Fibroblast of lung (primary cell): ENCODE measurements around the gene IL17D. TPM values are rescaled to one million over a fixed set of nuclear protein-coding genes. Genes with fewer than 3 reads are reported as not detected.

Experiments used
- DNase-seq, 2 donors: peaks; one replicate each; pipeline versions ENCODE4 v3.0.0 to v3.0.0-alpha.2; 2010; ENCODE audit warnings: low read depth in 2 of 2
- H2AFZ ChIP-seq: 2 replicates; pipeline ENCODE4 v1.5.1; 2012; ENCODE audit warnings: low read length, control low read depth, inconsistent platforms
- H3K27ac ChIP-seq: 2 replicates; pipeline ENCODE4 v1.5.1; 2011; ENCODE audit warnings: low read length, control low read depth; ENCODE audit not compliant: insufficient read depth
- H3K27me3 ChIP-seq: 2 replicates; pipeline ENCODE4 v1.5.1; 2011; ENCODE audit warnings: mild to moderate bottlenecking, low read length; ENCODE audit not compliant: control insufficient read depth, insufficient read depth
- H3K36me3 ChIP-seq: 2 replicates; pipeline ENCODE4 v1.5.1; 2011; ENCODE audit warnings: low read length; ENCODE audit not compliant: control insufficient read depth, insufficient read depth
- H3K4me1 ChIP-seq: 2 replicates; pipeline ENCODE4 v1.5.1; 2011; ENCODE audit warnings: low read length; ENCODE audit not compliant: control insufficient read depth, insufficient read depth; ENCODE audit errors: extremely low read depth
- H3K4me2 ChIP-seq: 2 replicates; pipeline ENCODE4 v1.5.1; 2011; ENCODE audit warnings: low read length, control low read depth; ENCODE audit not compliant: insufficient read depth; ENCODE audit errors: extremely low read depth
- H3K4me3 ChIP-seq, 4 experiments: fragments of 200-600 bp in 1 of 4; sonication (generic) in 1 of 4; replicated peaks in 1 of 4; 2 replicates each; pipeline ENCODE4 v1.5.1; 2011 to 2016; ENCODE audit warnings: low read length in 4 of 4, low read depth in 3 of 4, mild to moderate bottlenecking in 3 of 4, control low read depth in 2 of 4, inconsistent platforms in 1 of 4, mixed read lengths in 1 of 4; ENCODE audit not compliant: insufficient read depth in 1 of 4; ENCODE audit errors: control extremely low read depth in 1 of 4
- H3K79me2 ChIP-seq: 2 replicates; pipeline ENCODE4 v1.5.1; 2012; ENCODE audit warnings: mild to moderate bottlenecking, low read length, inconsistent platforms; ENCODE audit not compliant: control insufficient read depth, insufficient read depth
- H3K9ac ChIP-seq: 2 replicates; pipeline ENCODE4 v1.5.1; 2011; ENCODE audit warnings: mild to moderate bottlenecking, low read length, control low read depth; ENCODE audit not compliant: insufficient read depth
- H3K9me3 ChIP-seq: 2 replicates; pipeline ENCODE4 v1.5.1; 2012; ENCODE audit warnings: low read depth, low read length; ENCODE audit not compliant: control insufficient read depth, insufficient read depth
- H4K20me1 ChIP-seq: 2 replicates; pipeline ENCODE4 v1.5.1; 2011; ENCODE audit warnings: low read length; ENCODE audit not compliant: control insufficient read depth, insufficient read depth; ENCODE audit errors: extremely low read depth
- EZH2 ChIP-seq: IDR thresholded peaks from 2 replicates; pipeline ENCODE4 v1.5.1; 2012; ENCODE audit warnings: low read length, control low read depth, mild to moderate bottlenecking; ENCODE audit errors: missing control alignments
- polyA plus RNA-seq, 2 donors: library from polyadenylated mRNA; depleted of rRNA in 1 of 2; stranded (reverse) in 1 of 2; unstranded in 1 of 2; fragments of >200 nt; gene quantifications; 2 replicates each; pipeline ENCODE4 v1.2.1, GENCODE V29; 2011 to 2012; ENCODE audit warnings: missing spikeins in 1 of 2
- total RNA-seq: library from RNA; depleted of rRNA; stranded (reverse); fragments of >200 nt; gene quantifications from 2 replicates; pipeline ENCODE4 v1.2.1, GENCODE V29; 2014
- TF ChIP-seq, protein P1 (sequence below), 2 donors: IDR thresholded peaks in 1 of 2; conservative IDR thresholded peaks in 1 of 2; 1 replicate in 1 of 2; 2 replicates in 1 of 2; pipeline ENCODE4 v1.5.1; 2011 to 2012; ENCODE audit warnings: low read length in 2 of 2, control low read depth in 1 of 2, inconsistent platforms in 1 of 2, low read depth in 1 of 2, mild to moderate bottlenecking in 1 of 2

The IL17D gene
- total and polyA plus RNA-seq, 2 donors (not counting 1 experiment from before 2014, with no cell fraction given), result 1.2 to 2.3 TPM

DNA sequence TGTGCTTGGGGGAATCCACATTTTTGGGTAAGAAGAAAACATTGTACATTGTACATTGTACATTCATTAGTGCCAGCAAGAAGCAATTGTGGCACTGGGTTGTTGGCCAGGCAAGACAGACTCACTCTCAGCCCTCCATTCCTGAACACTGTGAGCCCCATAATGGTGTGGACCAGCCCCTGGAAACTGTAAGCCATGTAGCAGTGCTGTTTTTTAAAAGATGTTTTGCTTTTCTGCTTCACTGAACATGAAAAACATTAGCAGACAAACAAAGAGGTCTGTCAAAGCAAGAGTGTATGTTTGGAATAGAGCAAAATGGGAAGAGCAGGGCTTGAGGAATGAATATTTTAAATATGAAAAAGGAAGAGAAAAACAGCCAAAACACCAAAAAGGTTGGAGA is 39.1 kb upstream of the IL17D start:
- DNase-seq, result no peak
- Histone ChIP-seq H3K27ac (no peak overlapping the region), H3K4me3 (no peak overlapping the region), H3K4me1 (no peaks in the 10 kb centered on the region), H2AFZ (no peak overlapping the region), H4K20me1 (no peaks in the 10 kb centered on the region), H3K27me3 (no peaks in the 10 kb centered on the region), H3K36me3 (no peaks in the 10 kb centered on the region), H3K9me3 (no peaks in the 10 kb centered on the region), H3K79me2 (no peaks in the 10 kb centered on the region), H3K9ac (no peak overlapping the region), H3K4me2 (no peak overlapping the region)
- TF ChIP-seq, protein P1, sequence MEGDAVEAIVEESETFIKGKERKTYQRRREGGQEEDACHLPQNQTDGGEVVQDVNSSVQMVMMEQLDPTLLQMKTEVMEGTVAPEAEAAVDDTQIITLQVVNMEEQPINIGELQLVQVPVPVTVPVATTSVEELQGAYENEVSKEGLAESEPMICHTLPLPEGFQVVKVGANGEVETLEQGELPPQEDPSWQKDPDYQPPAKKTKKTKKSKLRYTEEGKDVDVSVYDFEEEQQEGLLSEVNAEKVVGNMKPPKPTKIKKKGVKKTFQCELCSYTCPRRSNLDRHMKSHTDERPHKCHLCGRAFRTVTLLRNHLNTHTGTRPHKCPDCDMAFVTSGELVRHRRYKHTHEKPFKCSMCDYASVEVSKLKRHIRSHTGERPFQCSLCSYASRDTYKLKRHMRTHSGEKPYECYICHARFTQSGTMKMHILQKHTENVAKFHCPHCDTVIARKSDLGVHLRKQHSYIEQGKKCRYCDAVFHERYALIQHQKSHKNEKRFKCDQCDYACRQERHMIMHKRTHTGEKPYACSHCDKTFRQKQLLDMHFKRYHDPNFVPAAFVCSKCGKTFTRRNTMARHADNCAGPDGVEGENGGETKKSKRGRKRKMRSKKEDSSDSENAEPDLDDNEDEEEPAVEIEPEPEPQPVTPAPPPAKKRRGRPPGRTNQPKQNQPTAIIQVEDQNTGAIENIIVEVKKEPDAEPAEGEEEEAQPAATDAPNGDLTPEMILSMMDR (conservative IDR thresholded peaks at IDR 0.05 in 1 of 2, IDR thresholded peaks at IDR 0.05 in 1 of 2; ENCODE audit: low read depth in 1 of 2, low read length in 2 of 2), result no peak
- TF ChIP-seq EZH2, result no peak

DNA sequence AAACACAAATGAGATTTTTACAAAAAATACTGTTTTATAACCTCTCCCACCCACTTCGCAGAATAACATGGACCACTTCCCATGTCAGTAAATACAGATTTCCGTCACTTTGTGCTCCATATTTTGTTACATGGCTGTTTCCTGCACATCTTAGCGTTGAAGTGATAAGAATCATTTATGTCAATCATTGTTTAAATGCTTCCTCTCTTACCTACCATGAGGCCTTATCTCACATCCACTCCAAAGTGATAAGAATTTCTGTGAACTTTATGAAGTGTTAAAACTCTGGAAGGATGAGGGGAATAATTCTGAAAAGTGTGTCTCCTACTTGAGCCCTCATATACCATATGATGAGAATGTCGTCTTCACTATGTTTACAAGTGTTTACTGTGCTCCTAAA is 36.6 kb upstream of the IL17D start:
- H4K20me1 ChIP-seq, result no peaks in the 10 kb centered on the region
- no peak overlapping the region for H3K9ac ChIP-seq
- no peaks in the 10 kb centered on the region for H3K79me2 ChIP-seq
- no peaks in the 10 kb centered on the region for H3K9me3 ChIP-seq
- TF ChIP-seq EZH2, result no peak
- TF ChIP-seq, protein P1 (conservative IDR thresholded peaks at IDR 0.05 in 1 of 2, IDR thresholded peaks at IDR 0.05 in 1 of 2; ENCODE audit: low read depth in 1 of 2, low read length in 2 of 2), result no peak
- DNase-seq, result no peak
- H3K27ac ChIP-seq, result no peak overlapping the region
- no peak overlapping the region for H3K4me2 ChIP-seq
- no peaks in the 10 kb centered on the region for H3K36me3 ChIP-seq
- H3K4me1 ChIP-seq, result no peaks in the 10 kb centered on the region
- H2AFZ ChIP-seq, result no peak overlapping the region
- H3K4me3 ChIP-seq, result no peak overlapping the region
- no peaks in the 10 kb centered on the region for H3K27me3 ChIP-seq

DNA sequence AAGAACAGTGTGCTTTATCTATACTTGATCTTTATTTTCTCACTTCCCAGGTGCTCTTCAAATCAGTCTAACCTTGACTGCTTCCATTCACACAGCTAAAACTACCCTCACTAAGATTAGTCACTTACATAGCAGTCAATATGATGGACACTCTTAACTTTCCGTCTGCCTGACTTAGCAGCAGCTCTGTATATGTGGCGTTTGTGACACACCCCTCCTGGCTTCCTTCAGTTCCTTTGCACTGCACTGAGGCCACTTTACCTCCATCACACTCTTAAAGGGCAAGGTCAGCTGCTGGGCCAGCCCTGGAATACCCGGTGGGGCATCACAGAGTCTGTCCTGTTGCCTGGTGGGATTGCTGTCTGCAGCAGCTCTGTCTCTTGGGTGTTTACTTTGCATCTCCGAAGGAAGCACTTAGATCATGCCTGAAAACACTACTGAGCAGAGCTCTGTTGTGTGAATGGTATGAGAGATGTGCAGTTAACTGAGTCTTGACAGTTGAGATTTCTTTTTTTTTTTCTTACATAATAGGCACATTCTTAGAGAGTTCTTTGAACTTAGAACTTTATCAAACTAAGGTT is 35.6 kb upstream of the IL17D start:
- Histone ChIP-seq H3K9ac (no peak overlapping the region), H3K4me1 (no peaks in the 10 kb centered on the region), H4K20me1 (no peaks in the 10 kb centered on the region), H3K9me3 (no peaks in the 10 kb centered on the region), H3K36me3 (no peaks in the 10 kb centered on the region), H3K4me2 (no peak overlapping the region), H3K27ac (no peak overlapping the region), H3K79me2 (no peaks in the 10 kb centered on the region), H3K27me3 (no peaks in the 10 kb centered on the region), H2AFZ (no peak overlapping the region), H3K4me3 (no peak overlapping the region)
- TF ChIP-seq, protein P1 (conservative IDR thresholded peaks at IDR 0.05 in 1 of 2, IDR thresholded peaks at IDR 0.05 in 1 of 2; ENCODE audit: low read depth in 1 of 2, low read length in 2 of 2), result no peak
- no peak for TF ChIP-seq EZH2
- peak in 1 of 2 donors; percentile 10 for DNase-seq
